BJ (cell line): Measurements from ENCODE around the gene BBX. TPM values are rescaled to one million over a fixed set of nuclear protein-coding genes. Genes with fewer than 3 reads are reported as not detected.

Experiments
- CTCF ChIA-PET: fragments of 350-600 bp; formaldehyde crosslinking; extraction: SDS; loops from one replicate; lab custom pipeline; 2021; ENCODE audit warnings: antibody characterized with exemption, inconsistent platforms; lab: Yijun Ruan, JAX
- POLR2A ChIA-PET: fragments of 300-600 bp; sonication (Branson Sonifier 250); formaldehyde crosslinking; extraction: SDS; loops from one replicate; lab custom pipeline; 2021; ENCODE audit warnings: antibody characterized with exemption; lab: Charles Lee
- DNase-seq: peaks from one replicate; pipeline ENCODE4 v3.0.0-alpha.2; 2011; ENCODE audit warnings: low read depth
- H3K27me3 ChIP-seq: 2 replicates; pipeline ENCODE4 v1.6.0; 2011; ENCODE audit warnings: low read length; ENCODE audit not compliant: control insufficient read depth, insufficient read depth
- H3K36me3 ChIP-seq: 2 replicates; pipeline ENCODE4 v1.5.1; 2011; ENCODE audit warnings: low read length; ENCODE audit not compliant: control insufficient read depth, insufficient read depth
- H3K4me3 ChIP-seq: 2 replicates; pipeline ENCODE4 v1.5.1; 2011; ENCODE audit warnings: low read depth, mild to moderate bottlenecking, control low read depth, low read length
- CTCF ChIP-seq: IDR thresholded peaks from 2 replicates; pipeline ENCODE4 v1.5.1; 2011; ENCODE audit warnings: low read depth, mild to moderate bottlenecking, control low read depth, inconsistent platforms, low read length, moderate library complexity; ENCODE audit not compliant: insufficient read depth
- polyA minus RNA-seq: library from RNA; depleted of rRNA, polyadenylated mRNA; stranded (reverse); fragments of >200 nt; gene quantifications from 2 replicates; pipeline ENCODE4 v1.2.3, GENCODE V29; 2011; rRNA and poly(A)+ RNA removed
- polyA plus RNA-seq: library from polyadenylated mRNA; depleted of rRNA; stranded (reverse); fragments of >200 nt; gene quantifications from 2 replicates; pipeline ENCODE4 v1.2.3, GENCODE V29; 2011; rRNA removed

The BBX gene
- polyA plus RNA-seq: 45.0 and 47.6 TPM in 2 replicates
- 65.7 and 86.6 TPM in 2 replicates for polyA minus RNA-seq

DNA sequence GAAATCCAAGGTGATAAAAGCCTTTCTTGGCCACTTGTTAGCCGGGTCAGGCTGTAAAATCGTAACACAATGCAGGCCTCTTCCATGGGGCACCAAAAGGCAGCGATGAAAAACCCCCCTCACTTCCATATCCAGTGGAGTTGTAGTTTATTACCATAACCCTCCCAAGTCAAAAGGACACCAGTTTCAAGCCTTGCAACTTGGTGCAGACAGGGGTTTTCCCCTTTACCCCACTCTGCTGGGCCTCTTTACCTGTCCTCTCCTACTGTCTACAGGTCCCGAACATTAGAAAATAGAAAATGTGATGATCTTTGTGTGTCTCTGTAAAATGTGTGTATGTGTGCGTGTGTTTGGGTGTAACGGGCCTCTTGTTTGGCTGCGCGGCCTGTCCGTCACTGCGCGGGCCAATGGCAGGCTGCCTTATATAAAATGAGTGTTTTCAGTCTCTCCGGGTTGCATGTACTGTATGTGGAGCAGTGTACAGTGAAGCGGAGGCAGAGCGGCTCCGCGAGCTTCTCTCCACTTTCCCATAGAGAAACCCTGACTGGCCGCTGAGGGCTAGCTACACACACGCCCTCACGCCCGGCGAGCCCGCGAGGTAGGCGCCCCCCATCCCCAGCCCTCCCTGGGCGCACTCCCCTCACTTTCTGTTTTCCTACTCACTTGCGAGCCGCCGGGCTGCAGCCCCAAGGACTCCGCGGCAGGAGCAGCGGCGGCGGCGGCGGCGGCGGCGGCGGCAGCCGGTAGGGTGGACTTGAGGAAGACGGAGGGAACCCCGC is at the start of gene BBX:
Gene BBX, plus strand, starts transcription at position 453 of the 779 bp plus-strand sequence. CDS start 187,499 bp downstream, outside the sequence.
- ChIA-PET CTCF (no interaction called here), POLR2A (interaction anchor here (0.6 kb wide), 1 partner anchor 362 kb away, joined by 3 read pairs; no protein-coding TSS in a partner anchor)
- peak; percentile 89 for DNase-seq
- H3K4me3 ChIP-seq: peak within 1 kb of the TSS; percentile 90
- H3K27me3 ChIP-seq: no peaks in the 10 kb centered on the region; the same call in 1 of the 2 replicates
- no peak for TF ChIP-seq CTCF
- no peaks in the 10 kb centered on the region for H3K36me3 ChIP-seq

DNA sequence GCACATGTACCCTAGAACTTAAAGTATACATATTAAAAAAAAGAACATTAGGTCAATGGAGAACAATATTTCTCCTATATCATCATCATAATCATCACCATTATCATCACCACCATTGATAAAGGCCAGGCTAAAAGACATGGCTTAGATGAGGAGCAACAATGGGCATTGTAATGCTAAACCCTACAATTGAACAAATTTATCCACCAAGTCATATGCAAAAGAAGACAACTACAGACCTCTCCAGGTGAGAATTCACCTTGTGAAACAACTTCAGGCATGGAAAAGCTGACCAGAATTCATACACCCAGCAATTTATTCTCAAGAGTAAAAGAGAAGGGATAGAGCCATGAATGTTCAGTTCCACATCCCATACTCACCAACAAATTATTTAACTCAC is 46.3 kb upstream of the BBX start:
- TF ChIP-seq CTCF: no peak
- Histone ChIP-seq H3K4me3 (no peak overlapping the region), H3K27me3 (no peaks in the 10 kb centered on the region), H3K36me3 (no peaks in the 10 kb centered on the region)
- ChIA-PET POLR2A (no interaction called here), CTCF (interaction anchor here (0.6 kb wide), 1 partner anchor 321 kb away, joined by 3 read pairs; no protein-coding TSS in a partner anchor)
- no peak for DNase-seq

GRCh38 chr3:107487490-107487889 is 35.3 kb upstream of the BBX start:
- ChIA-PET POLR2A (no interaction called here), CTCF (no interaction called here)
- DNase-seq: no peak

GRCh38 chr3:107488942-107489341 is 33.8 kb upstream of the BBX start:
- peaks cover 3% of the 10 kb centered on the region; the same call in 1 of the 2 replicates for H3K27me3 ChIP-seq
- ChIA-PET POLR2A (no interaction called here), CTCF (no interaction called here)
- H3K4me3 ChIP-seq: no peak overlapping the region
- no peaks in the 10 kb centered on the region for H3K36me3 ChIP-seq
- no peak for TF ChIP-seq CTCF
- no peak for DNase-seq

More at GRCh38 chr3:107487490-107487889, 35.3 kb upstream of the BBX start:
- peaks cover 1% of the 10 kb centered on the region for H3K27me3 ChIP-seq
- H3K4me3 ChIP-seq: no peak overlapping the region
- no peak for TF ChIP-seq CTCF
- no peaks in the 10 kb centered on the region for H3K36me3 ChIP-seq

GRCh38 chr3:107493134-107493533 is 29.6 kb upstream of the BBX start:
- Histone ChIP-seq H3K27me3 (peaks cover 3% of the 10 kb centered on the region; the same call in 1 of the 2 replicates), H3K4me3 (no peak overlapping the region), H3K36me3 (no peaks in the 10 kb centered on the region)
- ChIA-PET CTCF (interaction anchor here (0.6 to 0.9 kb wide), 3 partner anchors 11 to 994 kb away, joined by 3 read pairs; no protein-coding TSS in a partner anchor), POLR2A (no interaction called here)
- TF ChIP-seq CTCF: no peak
- DNase-seq: no peak
